Glutamatergic neuron (in vitro differentiated cells): Measurements from ENCODE around the gene SLC25A30. TPM values are rescaled to one million over a fixed set of nuclear protein-coding genes. Genes with fewer than 3 reads are reported as not detected.
"Not testable (repeated sequence)": the region's sequence is repeated elsewhere in the genome, so short reads cannot be mapped to it uniquely, and the experiment has no call there.

ENCODE experiments used
- DNase-seq: peaks from one replicate; pipeline ENCODE4 v3.0.0; 2022
- H3K27ac Mint-ChIP-seq: one replicate; pipeline ENCODE4 v1.8.0; 2020; ENCODE audit warnings: mild to moderate bottlenecking, mixed read lengths, inconsistent platforms; ENCODE audit not compliant: unreplicated experiment
- H3K27me3 Mint-ChIP-seq: one replicate; pipeline ENCODE4 v1.8.0; 2020; ENCODE audit warnings: mild to moderate bottlenecking, moderate library complexity, mixed read lengths, inconsistent platforms; ENCODE audit not compliant: unreplicated experiment
- H3K36me3 Mint-ChIP-seq: one replicate; pipeline ENCODE4 v1.8.0; 2020; ENCODE audit warnings: mild to moderate bottlenecking, mixed read lengths, inconsistent platforms; ENCODE audit not compliant: unreplicated experiment
- H3K4me1 Mint-ChIP-seq: one replicate; pipeline ENCODE4 v1.8.0; 2020; ENCODE audit warnings: mild to moderate bottlenecking, low read depth, mixed read lengths, inconsistent platforms; ENCODE audit not compliant: unreplicated experiment
- H3K4me3 Mint-ChIP-seq: one replicate; pipeline ENCODE4 v1.8.0; 2020; ENCODE audit warnings: mild to moderate bottlenecking, mixed read lengths, inconsistent platforms; ENCODE audit not compliant: unreplicated experiment
- H3K9me3 Mint-ChIP-seq: one replicate; pipeline ENCODE4 v1.8.0; 2020; ENCODE audit warnings: mild to moderate bottlenecking, moderate library complexity, mixed read lengths, inconsistent platforms; ENCODE audit not compliant: unreplicated experiment
- CTCF ChIP-seq: fragments of 200-600 bp; sonication (generic); IDR thresholded peaks from one replicate; pipeline ENCODE4 v1.5.0; 2021; ENCODE audit not compliant: partially characterized antibody, unreplicated experiment
- total RNA-seq: library from RNA; stranded (reverse); fragmentation: NEBNext Ultra II Directional; extraction: Animal tissue kit (Norgen Biotek cat#: 25700); gene quantifications from one replicate; pipeline ENCODE4 v1.2.1, GENCODE V29; 2021; ENCODE audit not compliant: unreplicated experiment

The SLC25A30 gene
- total RNA-seq, 1 donor from 2014 or later, result 4.0 TPM

DNA sequence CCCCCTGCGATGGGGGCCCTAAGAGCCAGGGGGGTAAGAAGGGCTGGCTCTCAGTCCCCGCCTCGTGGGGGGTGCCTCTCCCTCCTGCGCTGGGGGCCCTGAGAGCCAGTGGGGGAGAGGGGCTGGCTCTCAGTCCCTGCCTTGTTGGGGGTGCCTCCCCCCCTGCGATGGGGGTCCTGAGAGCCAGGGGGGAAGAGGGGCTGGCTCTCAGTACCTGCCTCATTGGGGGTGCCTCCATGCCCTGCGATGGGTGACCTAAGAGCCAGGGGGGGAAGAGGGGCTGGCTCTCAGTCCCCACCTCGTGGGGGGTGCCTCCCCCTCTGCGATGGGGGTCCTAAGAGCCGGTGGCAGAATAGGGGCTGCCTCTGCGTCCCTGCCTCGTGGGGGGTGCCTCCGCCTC, 40.9 kb downstream of the SLC25A30 start:
- not testable (repeated sequence) for H3K27ac Mint-ChIP-seq, DNase-seq, H3K36me3 Mint-ChIP-seq, H3K27me3 Mint-ChIP-seq, H3K4me3 Mint-ChIP-seq
- H3K4me1 Mint-ChIP-seq, result peaks cover 14% of the 10 kb centered on the region
- H3K9me3 Mint-ChIP-seq, result peaks cover 15% of the 10 kb centered on the region

DNA sequence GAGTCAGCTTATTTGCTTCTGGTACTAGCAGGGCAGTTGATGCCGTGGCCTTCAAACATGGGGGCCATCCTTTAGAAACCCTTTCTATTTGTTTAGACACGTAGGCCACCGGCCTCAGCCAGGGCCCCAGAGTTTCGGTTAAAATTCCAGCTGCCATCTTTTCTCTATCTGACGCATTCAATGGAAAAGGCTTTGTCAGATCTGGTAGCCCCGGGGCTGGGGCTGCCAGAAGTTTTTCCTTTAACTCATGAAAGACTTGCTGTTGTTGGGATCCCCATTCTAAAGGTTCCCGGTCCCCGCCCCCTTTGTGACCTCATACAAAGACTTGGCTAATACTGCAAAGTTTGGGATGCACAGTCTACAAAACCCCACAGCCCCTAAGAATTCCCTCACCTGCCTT, 41.5 kb downstream of the SLC25A30 start:
- not testable (repeated sequence) for H3K36me3 Mint-ChIP-seq, DNase-seq, H3K27ac Mint-ChIP-seq, H3K4me3 Mint-ChIP-seq
- H3K9me3 Mint-ChIP-seq, result peaks cover 21% of the 10 kb centered on the region
- peaks cover 11% of the 10 kb centered on the region for H3K27me3 Mint-ChIP-seq
- H3K4me1 Mint-ChIP-seq, result peaks cover 20% of the 10 kb centered on the region

DNA sequence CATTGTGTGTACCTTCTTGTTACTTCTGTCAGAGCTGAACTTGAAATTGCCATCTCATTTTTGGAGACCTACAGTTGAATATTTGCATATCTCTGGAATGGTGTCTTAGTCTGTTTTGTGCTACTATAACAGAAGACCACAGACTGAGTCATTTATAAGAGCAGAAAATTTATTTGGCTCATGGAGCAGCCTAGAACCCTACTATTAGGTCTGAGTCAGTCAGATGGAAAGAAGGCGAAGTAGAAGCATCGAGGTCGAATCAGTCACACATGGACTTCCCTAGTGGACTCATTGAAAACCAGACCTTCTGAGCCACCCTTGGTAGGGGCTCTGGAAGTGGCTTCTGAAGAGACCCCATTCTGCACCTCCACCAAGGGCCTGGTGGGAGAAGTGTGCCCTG, 43.3 kb downstream of the SLC25A30 start:
- no peak for TF ChIP-seq CTCF
- H3K27ac Mint-ChIP-seq, result no peak overlapping the region
- no peak for DNase-seq
- H3K36me3 Mint-ChIP-seq, result no peaks in the 10 kb centered on the region
- no peak overlapping the region for H3K4me3 Mint-ChIP-seq
- peaks cover 11% of the 10 kb centered on the region for H3K27me3 Mint-ChIP-seq
- peaks cover 25% of the 10 kb centered on the region for H3K4me1 Mint-ChIP-seq
- peaks cover 21% of the 10 kb centered on the region for H3K9me3 Mint-ChIP-seq

DNA sequence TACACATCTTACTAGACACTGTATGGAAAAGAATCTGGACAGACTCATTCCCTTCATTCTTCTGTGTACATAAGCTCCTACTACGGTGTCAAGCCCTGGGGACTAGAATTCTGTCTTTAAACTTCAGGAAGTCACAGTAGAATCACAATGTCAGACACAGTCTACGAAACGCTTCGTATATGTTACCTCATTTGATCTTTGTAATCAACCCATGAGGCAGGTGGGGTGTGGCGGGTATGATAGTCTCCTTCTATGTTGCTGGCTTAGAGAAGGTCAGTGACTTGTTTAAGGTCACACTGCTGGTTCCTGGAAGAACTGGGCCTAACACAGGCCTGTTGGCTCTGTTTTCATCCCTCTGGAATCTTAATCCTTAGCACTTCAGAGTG, 45.0 kb downstream of the SLC25A30 start:
- Mint-ChIP-seq H3K27me3 (peaks cover 13% of the 10 kb centered on the region), H3K4me1 (peaks cover 25% of the 10 kb centered on the region), H3K9me3 (peaks cover 24% of the 10 kb centered on the region), H3K36me3 (no peaks in the 10 kb centered on the region), H3K27ac (peak overlapping the region; percentile 97), H3K4me3 (peak overlapping the region; percentile 77)
- DNase-seq, result no peak
- no peak for TF ChIP-seq CTCF

DNA sequence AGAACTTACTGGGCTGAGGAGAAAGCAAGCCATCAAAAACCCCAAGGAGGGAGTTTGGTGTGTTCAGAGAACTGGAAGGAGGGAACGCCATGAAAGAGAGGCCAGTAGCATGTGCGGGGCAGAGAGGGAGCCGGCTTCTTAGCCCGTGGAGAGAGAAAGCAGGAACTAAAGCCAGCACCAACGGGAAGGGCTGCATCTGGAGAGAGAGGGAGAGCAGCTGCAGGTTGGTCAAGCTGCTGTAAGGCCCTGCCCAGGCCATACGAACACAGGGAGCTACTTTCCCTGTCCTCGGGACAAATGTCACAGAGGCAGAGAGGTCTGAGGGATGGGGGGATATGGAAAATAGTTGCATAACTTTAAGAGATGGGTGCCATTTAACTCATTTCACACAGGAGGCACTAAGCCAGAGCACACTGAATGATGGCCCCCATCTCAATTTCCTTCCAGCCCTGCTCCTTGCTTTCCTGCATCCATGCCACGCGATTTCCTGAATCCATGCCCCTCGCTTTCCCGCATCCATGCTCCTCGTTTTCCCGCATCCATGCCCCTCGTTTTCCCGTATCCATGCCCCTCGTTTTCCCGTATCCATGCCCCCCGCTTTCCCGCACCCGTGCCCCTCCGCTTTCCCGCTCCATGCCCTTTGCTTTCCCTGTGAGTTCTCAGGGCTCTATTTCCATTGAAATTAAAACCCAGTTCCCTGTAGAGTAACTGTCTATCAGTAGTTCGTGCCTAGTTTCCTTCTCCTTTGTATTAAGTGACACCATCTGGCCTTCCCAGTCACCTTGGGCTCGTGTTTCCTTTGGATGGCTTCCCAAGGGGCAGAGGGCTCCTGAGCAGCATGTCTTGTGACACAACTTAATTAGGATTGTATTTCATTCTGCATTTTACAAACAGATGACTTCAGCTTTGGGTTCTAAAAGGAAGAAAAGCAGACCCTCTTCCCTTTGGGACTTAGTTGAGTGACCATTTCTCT, 45.7 kb downstream of the SLC25A30 start:
- Mint-ChIP-seq H3K36me3 (no peaks in the 10 kb centered on the region), H3K27me3 (peaks cover 13% of the 10 kb centered on the region), H3K4me1 (peaks cover 25% of the 10 kb centered on the region), H3K9me3 (peaks cover 24% of the 10 kb centered on the region), H3K27ac (peak overlapping the region; percentile 97), H3K4me3 (peak overlapping the region; percentile 77)
- TF ChIP-seq CTCF, result no peak
- DNase-seq, result peak; percentile 60

GRCh38 chr13:45370922-45371406, 47.2 kb downstream of the SLC25A30 start:
- TF ChIP-seq CTCF, result peak; percentile 94
- Mint-ChIP-seq H3K27me3 (peaks cover 13% of the 10 kb centered on the region), H3K27ac (peak overlapping the region; percentile 8), H3K36me3 (no peaks in the 10 kb centered on the region), H3K4me1 (peaks cover 25% of the 10 kb centered on the region), H3K4me3 (no peak overlapping the region), H3K9me3 (peaks cover 26% of the 10 kb centered on the region)
- peak; percentile 84 for DNase-seq
